ENCODE results near the gene BHMT.

- no peak for TF ChIP-seq CTCF (IDR thresholded peaks at IDR 0.05)
- no peak for TF ChIP-seq POLR2A (IDR thresholded peaks at IDR 0.05)
Measured at GRCh38 chr5:79077680-79078365, 33.8 kb upstream of the BHMT start.

Data from lower leg skin (tissue), 3 donors.